A172 (cell line): ENCODE data around the gene DRC7. TPM values are rescaled to one million over a fixed set of nuclear protein-coding genes. Genes with fewer than 3 reads are reported as not detected.
A peak's percentile ranks its signal among the peaks of the same experiment; 100 is the strongest.
"Not testable (repeated sequence)": the region's sequence is repeated elsewhere in the genome, so short reads cannot be mapped to it uniquely, and the experiment has no call there.

Experiments
- DNase-seq: peaks from one replicate; pipeline ENCODE4 v3.0.0-alpha.2; 2015; ENCODE audit warnings: low spot score
- total RNA-seq: library from RNA; depleted of rRNA; stranded (reverse); fragments of >200 nt; shearing (Covaris generic); gene quantifications from 2 replicates; pipeline ENCODE4 v1.2.3, GENCODE V29; 2014

Gene DRC7
- total RNA-seq, 1 experiment from 2014 or later: not detected

- no peak for DNase-seq
Measured at GRCh38 chr16:57734308-57734924, 39.8 kb downstream of the DRC7 start.

GRCh38 chr16:57734925-57735754 is 40.5 kb downstream of the DRC7 start:
- peak; percentile 99 for DNase-seq

- DNase-seq: peak; percentile 2
Measured at GRCh38 chr16:57735755-57736418, 41.3 kb downstream of the DRC7 start, which contains the start of gene KATNB1. Gene KATNB1 (plus strand): TSS chr16:57735770. CDS start chr16:57737244, 1,474 bp downstream.

- DNase-seq: peak; percentile 37
Measured at GRCh38 chr16:57736419-57737351, 42.1 kb downstream of the DRC7 start.

- no peak for DNase-seq
Measured at GRCh38 chr16:57738844-57739243, 44.2 kb downstream of the DRC7 start.

- DNase-seq: no peak
Measured at GRCh38 chr16:57739756-57740422, 45.3 kb downstream of the DRC7 start.

- no peak for DNase-seq
Measured at GRCh38 chr16:57740423-57741071, 45.9 kb downstream of the DRC7 start.

- DNase-seq: no peak
Measured at GRCh38 chr16:57741660-57742191, 47.1 kb downstream of the DRC7 start.

GRCh38 chr16:57742543-57742942 is 47.9 kb downstream of the DRC7 start:
- DNase-seq: peak; percentile 32

GRCh38 chr16:57743458-57743857 is 48.9 kb downstream of the DRC7 start:
- DNase-seq: no peak

GRCh38 chr16:57743886-57744641 is 49.5 kb downstream of the DRC7 start:
- DNase-seq: no peak

GRCh38 chr16:57744642-57744903 is 50.0 kb downstream of the DRC7 start:
- no peak for DNase-seq

- no peak for DNase-seq
Measured at GRCh38 chr16:57745768-57746167, 51.2 kb downstream of the DRC7 start.

GRCh38 chr16:57746316-57746715 is 51.7 kb downstream of the DRC7 start:
- not testable (repeated sequence) for DNase-seq

GRCh38 chr16:57747091-57747490 is 52.5 kb downstream of the DRC7 start:
- DNase-seq: no peak

- no peak for DNase-seq
Measured at GRCh38 chr16:57747496-57747895, 52.9 kb downstream of the DRC7 start.

- DNase-seq: no peak
Measured at GRCh38 chr16:57747996-57748395, 53.4 kb downstream of the DRC7 start.

GRCh38 chr16:57748596-57748995 is 54.0 kb downstream of the DRC7 start:
- DNase-seq: no peak

GRCh38 chr16:57749101-57749692 is 54.6 kb downstream of the DRC7 start:
- no peak for DNase-seq
